SK-N-SH treated with all-trans-retinoic acid at 6 μM for 48 hours (cell line): Measurements from ENCODE around the gene QRFP.

Source experiments
- ARNTL ChIP-seq: fragments of 450-650 bp; formaldehyde crosslinking; IDR thresholded peaks from 2 replicates; pipeline ENCODE4 v1.5.0; 2020; ENCODE audit warnings: low read depth, mild to moderate bottlenecking, moderate library complexity, borderline replicate concordance
- CSRNP3 ChIP-seq: fragments of 250-450 bp; sonication (Bioruptor Pico); IDR thresholded peaks from 2 replicates; pipeline ENCODE4 v1.5.1; 2021; ENCODE audit warnings: mild to moderate bottlenecking, moderate library complexity
- GLIS3 ChIP-seq: fragments of 250-450 bp; sonication (Bioruptor Pico); IDR thresholded peaks from 2 replicates; pipeline ENCODE4 v1.5.0; 2020; ENCODE audit warnings: mild to moderate bottlenecking, moderate library complexity
- OSR1 ChIP-seq: fragments of 250-450 bp; sonication (Bioruptor Pico); IDR thresholded peaks from 2 replicates; pipeline ENCODE4 v1.8.0; 2022; ENCODE audit warnings: moderate library complexity, mild to moderate bottlenecking, inconsistent platforms
- RARB ChIP-seq: fragments of 250-450 bp; sonication (Bioruptor Pico); IDR thresholded peaks from 2 replicates; pipeline ENCODE4 v1.8.0; 2021; ENCODE audit warnings: mild to moderate bottlenecking, moderate library complexity
- ZFP3 ChIP-seq: fragments of 250-450 bp; sonication (Bioruptor Pico); IDR thresholded peaks from 2 replicates; pipeline ENCODE4 v1.5.0; 2020; ENCODE audit warnings: mild to moderate bottlenecking, moderate library complexity
- ZFP30 ChIP-seq: fragments of 450-650 bp; formaldehyde crosslinking; IDR thresholded peaks from 2 replicates; pipeline ENCODE4 v1.5.0; 2022; ENCODE audit warnings: mild to moderate bottlenecking, moderate library complexity
- ZNF565 ChIP-seq: fragments of 450-650 bp; formaldehyde crosslinking; conservative IDR thresholded peaks from 2 replicates; pipeline ENCODE4 v1.5.0; 2020; ENCODE audit warnings: low read depth, mild to moderate bottlenecking, moderate library complexity
- ZNF8 ChIP-seq: fragments of 450-650 bp; formaldehyde crosslinking; IDR thresholded peaks from 2 replicates; pipeline ENCODE4 v1.5.0; 2020; ENCODE audit warnings: mild to moderate bottlenecking, moderate library complexity
- TF ChIP-seq, protein P1 (sequence below): fragments of 250-450 bp; sonication (Bioruptor Pico); IDR thresholded peaks from 2 replicates; pipeline ENCODE4 v1.5.1; 2020; ENCODE audit warnings: low read depth, mild to moderate bottlenecking, moderate library complexity
- TF ChIP-seq, protein P2 (sequence below): fragments of 250-450 bp; sonication (Bioruptor Pico); IDR thresholded peaks from 2 replicates; pipeline ENCODE4 v1.8.0; 2020; ENCODE audit warnings: mild to moderate bottlenecking, moderate library complexity, borderline replicate concordance

DNA sequence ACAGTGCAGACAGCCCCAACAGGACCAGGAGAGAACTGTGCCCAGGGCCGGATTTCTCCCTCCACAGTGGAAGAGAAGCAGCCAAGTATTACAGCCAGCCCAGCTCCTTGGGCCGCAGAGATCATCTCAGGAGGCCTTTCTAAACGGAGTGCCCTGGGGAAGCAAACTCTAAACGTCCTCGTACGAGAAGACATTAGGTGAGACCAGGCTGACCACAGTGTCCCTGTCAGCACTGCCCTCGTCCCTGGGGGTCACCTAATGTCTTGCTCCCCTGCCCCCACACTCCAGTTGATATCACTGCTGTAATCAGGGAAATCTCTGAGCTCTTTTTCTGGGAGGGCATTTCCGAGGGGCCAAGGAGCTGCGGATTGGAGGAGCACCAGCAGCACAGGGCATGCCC, 6.5 kb downstream of the QRFP start:
- no peak for TF ChIP-seq ZNF8 (CRISPR knock-in tag)
- no peak for TF ChIP-seq ZFP30 (CRISPR knock-in tag)
- TF ChIP-seq, protein P1, sequence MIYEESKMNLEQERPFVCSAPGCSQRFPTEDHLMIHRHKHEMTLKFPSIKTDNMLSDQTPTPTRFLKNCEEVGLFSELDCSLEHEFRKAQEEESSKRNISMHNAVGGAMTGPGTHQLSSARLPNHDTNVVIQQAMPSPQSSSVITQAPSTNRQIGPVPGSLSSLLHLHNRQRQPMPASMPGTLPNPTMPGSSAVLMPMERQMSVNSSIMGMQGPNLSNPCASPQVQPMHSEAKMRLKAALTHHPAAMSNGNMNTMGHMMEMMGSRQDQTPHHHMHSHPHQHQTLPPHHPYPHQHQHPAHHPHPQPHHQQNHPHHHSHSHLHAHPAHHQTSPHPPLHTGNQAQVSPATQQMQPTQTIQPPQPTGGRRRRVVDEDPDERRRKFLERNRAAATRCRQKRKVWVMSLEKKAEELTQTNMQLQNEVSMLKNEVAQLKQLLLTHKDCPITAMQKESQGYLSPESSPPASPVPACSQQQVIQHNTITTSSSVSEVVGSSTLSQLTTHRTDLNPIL (CRISPR knock-in tag) = no peak
- no peak for TF ChIP-seq RARB
- TF ChIP-seq ZFP3 = no peak
- TF ChIP-seq ARNTL (CRISPR knock-in tag) = no peak
- no peak for TF ChIP-seq GLIS3
- TF ChIP-seq OSR1 (CRISPR knock-in tag) = no peak
- TF ChIP-seq, protein P2, sequence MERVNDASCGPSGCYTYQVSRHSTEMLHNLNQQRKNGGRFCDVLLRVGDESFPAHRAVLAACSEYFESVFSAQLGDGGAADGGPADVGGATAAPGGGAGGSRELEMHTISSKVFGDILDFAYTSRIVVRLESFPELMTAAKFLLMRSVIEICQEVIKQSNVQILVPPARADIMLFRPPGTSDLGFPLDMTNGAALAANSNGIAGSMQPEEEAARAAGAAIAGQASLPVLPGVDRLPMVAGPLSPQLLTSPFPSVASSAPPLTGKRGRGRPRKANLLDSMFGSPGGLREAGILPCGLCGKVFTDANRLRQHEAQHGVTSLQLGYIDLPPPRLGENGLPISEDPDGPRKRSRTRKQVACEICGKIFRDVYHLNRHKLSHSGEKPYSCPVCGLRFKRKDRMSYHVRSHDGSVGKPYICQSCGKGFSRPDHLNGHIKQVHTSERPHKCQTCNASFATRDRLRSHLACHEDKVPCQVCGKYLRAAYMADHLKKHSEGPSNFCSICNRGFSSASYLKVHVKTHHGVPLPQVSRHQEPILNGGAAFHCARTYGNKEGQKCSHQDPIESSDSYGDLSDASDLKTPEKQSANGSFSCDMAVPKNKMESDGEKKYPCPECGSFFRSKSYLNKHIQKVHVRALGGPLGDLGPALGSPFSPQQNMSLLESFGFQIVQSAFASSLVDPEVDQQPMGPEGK (CRISPR knock-in tag) = no peak
- TF ChIP-seq CSRNP3 (CRISPR knock-in tag) = no peak
- no peak for TF ChIP-seq ZNF565 (CRISPR knock-in tag)
